ELR (cell line): ENCODE data around the gene CFC1B.
"Not testable (repeated sequence)": the region's sequence is repeated elsewhere in the genome, so short reads cannot be mapped to it uniquely, and the experiment has no call there.

Source experiments
- DNase-seq: peaks from one replicate; pipeline ENCODE4 v3.0.0-alpha.2; 2015; ENCODE audit warnings: low read depth

The CFC1B gene

GRCh38 chr2:130566165-130566564 lies 45.1 kb downstream of the CFC1B start:
- not testable (repeated sequence) for DNase-seq

- not testable (repeated sequence) for DNase-seq
These were observed 50.9 kb downstream of the CFC1B start for GRCh38 chr2:130571929-130572328.

GRCh38 chr2:130574230-130574629 lies 53.2 kb downstream of the CFC1B start:
- not testable (repeated sequence) for DNase-seq

- not testable (repeated sequence) for DNase-seq
These were observed 55.3 kb downstream of the CFC1B start for GRCh38 chr2:130576209-130576784.

- DNase-seq, result not testable (repeated sequence)
These were observed 56.5 kb downstream of the CFC1B start for GRCh38 chr2:130577559-130577958.
